HepG2 (cell line): ENCODE measurements around the gene MTIF2. TPM values are rescaled to one million over a fixed set of nuclear protein-coding genes. Genes with fewer than 3 reads are reported as not detected.

ENCODE experiments used
- AHR ChIP-seq: IDR thresholded peaks from 2 replicates; pipeline ENCODE4 v1.6.1; 2018; ENCODE audit warnings: missing genetic modification reagents, missing compliant biosample characterization
- CBX1 ChIP-seq: IDR thresholded peaks from one replicate; pipeline ENCODE4 v1.6.1; 2016; ENCODE audit warnings: antibody characterized with exemption, low read depth
- KDM6A ChIP-seq: IDR thresholded peaks from 2 replicates; pipeline ENCODE4 v1.6.1; 2016; ENCODE audit warnings: low read depth
- MTF2 ChIP-seq: sonication (generic); formaldehyde crosslinking; IDR thresholded peaks from 2 replicates; pipeline ENCODE4 v1.5.0; 2020; ENCODE audit warnings: missing genetic modification reagents, borderline replicate concordance
- PRPF4 ChIP-seq: fragments of 200-400 bp; formaldehyde crosslinking; IDR thresholded peaks from 2 replicates; pipeline ENCODE4 v1.6.1; 2016; ENCODE audit warnings: low read length, low read depth; ENCODE audit not compliant: poor library complexity, severe bottlenecking
- RARG ChIP-seq: sonication (generic); formaldehyde crosslinking; IDR thresholded peaks from 2 replicates; pipeline ENCODE4 v1.4.0; 2020; ENCODE audit warnings: low read depth, mild to moderate bottlenecking, missing genetic modification reagents
- RFXAP ChIP-seq: sonication (generic); formaldehyde crosslinking; IDR thresholded peaks from 2 replicates; pipeline ENCODE4 v1.4.0; 2020; ENCODE audit warnings: missing genetic modification reagents, borderline replicate concordance
- RORA ChIP-seq: sonication (generic); formaldehyde crosslinking; IDR thresholded peaks from 2 replicates; pipeline ENCODE4 v1.5.0; 2020; ENCODE audit warnings: mild to moderate bottlenecking, missing genetic modification reagents, moderate library complexity
- SMAD1 ChIP-seq: sonication (generic); formaldehyde crosslinking; IDR thresholded peaks from 2 replicates; pipeline ENCODE4 v1.4.0; 2020; ENCODE audit warnings: missing genetic modification reagents, low read depth, mild to moderate bottlenecking, borderline replicate concordance
- SRSF9 ChIP-seq: fragments of 200-400 bp; formaldehyde crosslinking; IDR thresholded peaks from 2 replicates; pipeline ENCODE4 v1.6.1; 2018; ENCODE audit warnings: borderline replicate concordance, mild to moderate bottlenecking, low read depth, low read length; ENCODE audit not compliant: insufficient read depth, poor library complexity, severe bottlenecking
- TBX3 ChIP-seq: fragments of 450-650 bp; IDR thresholded peaks from 2 replicates; pipeline ENCODE4 v1.6.1; 2017; ENCODE audit warnings: antibody characterized with exemption, mild to moderate bottlenecking, inconsistent platforms, borderline replicate concordance
- ZBTB33 ChIP-seq: sonication (generic); formaldehyde crosslinking; IDR thresholded peaks from 2 replicates; pipeline ENCODE4 v1.4.0; 2020; ENCODE audit warnings: missing genetic modification reagents
- ZFP37 ChIP-seq: sonication (generic); formaldehyde crosslinking; IDR thresholded peaks from 2 replicates; pipeline ENCODE4 v1.4.0; 2020; ENCODE audit warnings: missing genetic modification reagents, borderline replicate concordance
- ZNF136 ChIP-seq: sonication (generic); formaldehyde crosslinking; IDR thresholded peaks from 2 replicates; pipeline ENCODE4 v1.8.1; 2022; ENCODE audit warnings: low read depth, mild to moderate bottlenecking, moderate library complexity, missing genetic modification reagents
- ZNF205 ChIP-seq: IDR thresholded peaks from 2 replicates; pipeline ENCODE4 v1.6.1; 2018; ENCODE audit warnings: missing biosample characterization, missing genetic modification reagents
- ZNF383 ChIP-seq: sonication (generic); formaldehyde crosslinking; IDR thresholded peaks from 2 replicates; pipeline ENCODE4 v1.4.0; 2020; ENCODE audit warnings: missing genetic modification reagents, mild to moderate bottlenecking, borderline replicate concordance
- ZSCAN20 ChIP-seq: sonication (generic); formaldehyde crosslinking; IDR thresholded peaks from 2 replicates; pipeline ENCODE4 v1.4.0; 2020; ENCODE audit warnings: missing genetic modification reagents, mild to moderate bottlenecking, borderline replicate concordance
- polyA plus RNA-seq, 8 experiments: library from polyadenylated mRNA; depleted of rRNA in 3 of 8; stranded (reverse) in 7 of 8; unstranded in 1 of 8; fragments of >200 nt; fragmentation: Illumina TruSeq in 4 of 8; extraction: Trizol in 4 of 8; gene quantifications; 2 replicates each; pipeline versions ENCODE4 v1.2.1 to v1.2.3, GENCODE V29; 2011 to 2016; ENCODE audit warnings: low read depth in 4 of 8, missing spikeins in 1 of 8, mixed read lengths in 1 of 8; ENCODE audit not compliant: insufficient read depth in 1 of 8
- total RNA-seq, 5 experiments: library from RNA; depleted of rRNA; stranded (reverse); fragments of >200 nt; fragmentation: Illumina TruSeq; extraction: Trizol; gene quantifications; 2 replicates each; pipeline ENCODE4 v1.2.3, GENCODE V29; 2016; ENCODE audit warnings: low read depth in 1 of 5
- TF ChIP-seq, protein P1 (sequence below): sonication (generic); formaldehyde crosslinking; IDR thresholded peaks from 2 replicates; pipeline ENCODE4 v1.4.0; 2020; ENCODE audit warnings: missing genetic modification reagents
- TF ChIP-seq, protein P2 (sequence below): sonication (generic); formaldehyde crosslinking; IDR thresholded peaks from 2 replicates; pipeline ENCODE4 v1.4.0; 2020; ENCODE audit warnings: mild to moderate bottlenecking, missing genetic modification reagents

MTIF2 gene
- total and polyA plus RNA-seq, 2 of the 13 experiments (the other 11 are each of a cell fraction or from before 2014, with no cell fraction given), result 32.1 to 92.1 TPM

GRCh38 chr2:55268907-55269644, at the start of gene MTIF2 (continued):
- TF ChIP-seq, protein P1, sequence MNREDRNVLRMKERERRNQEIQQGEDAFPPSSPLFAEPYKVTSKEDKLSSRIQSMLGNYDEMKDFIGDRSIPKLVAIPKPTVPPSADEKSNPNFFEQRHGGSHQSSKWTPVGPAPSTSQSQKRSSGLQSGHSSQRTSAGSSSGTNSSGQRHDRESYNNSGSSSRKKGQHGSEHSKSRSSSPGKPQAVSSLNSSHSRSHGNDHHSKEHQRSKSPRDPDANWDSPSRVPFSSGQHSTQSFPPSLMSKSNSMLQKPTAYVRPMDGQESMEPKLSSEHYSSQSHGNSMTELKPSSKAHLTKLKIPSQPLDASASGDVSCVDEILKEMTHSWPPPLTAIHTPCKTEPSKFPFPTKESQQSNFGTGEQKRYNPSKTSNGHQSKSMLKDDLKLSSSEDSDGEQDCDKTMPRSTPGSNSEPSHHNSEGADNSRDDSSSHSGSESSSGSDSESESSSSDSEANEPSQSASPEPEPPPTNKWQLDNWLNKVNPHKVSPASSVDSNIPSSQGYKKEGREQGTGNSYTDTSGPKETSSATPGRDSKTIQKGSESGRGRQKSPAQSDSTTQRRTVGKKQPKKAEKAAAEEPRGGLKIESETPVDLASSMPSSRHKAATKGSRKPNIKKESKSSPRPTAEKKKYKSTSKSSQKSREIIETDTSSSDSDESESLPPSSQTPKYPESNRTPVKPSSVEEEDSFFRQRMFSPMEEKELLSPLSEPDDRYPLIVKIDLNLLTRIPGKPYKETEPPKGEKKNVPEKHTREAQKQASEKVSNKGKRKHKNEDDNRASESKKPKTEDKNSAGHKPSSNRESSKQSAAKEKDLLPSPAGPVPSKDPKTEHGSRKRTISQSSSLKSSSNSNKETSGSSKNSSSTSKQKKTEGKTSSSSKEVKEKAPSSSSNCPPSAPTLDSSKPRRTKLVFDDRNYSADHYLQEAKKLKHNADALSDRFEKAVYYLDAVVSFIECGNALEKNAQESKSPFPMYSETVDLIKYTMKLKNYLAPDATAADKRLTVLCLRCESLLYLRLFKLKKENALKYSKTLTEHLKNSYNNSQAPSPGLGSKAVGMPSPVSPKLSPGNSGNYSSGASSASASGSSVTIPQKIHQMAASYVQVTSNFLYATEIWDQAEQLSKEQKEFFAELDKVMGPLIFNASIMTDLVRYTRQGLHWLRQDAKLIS (CRISPR knock-in tag), result peak; percentile 58; the same call in 1 of the 2 replicates
- TF ChIP-seq SMAD1 (CRISPR knock-in tag), result peak; percentile 99
- peak; percentile 68 for TF ChIP-seq SRSF9
- peak; percentile 95 for TF ChIP-seq CBX1
- TF ChIP-seq ZBTB33 (CRISPR knock-in tag), result peak; percentile 80
- TF ChIP-seq, protein P2, sequence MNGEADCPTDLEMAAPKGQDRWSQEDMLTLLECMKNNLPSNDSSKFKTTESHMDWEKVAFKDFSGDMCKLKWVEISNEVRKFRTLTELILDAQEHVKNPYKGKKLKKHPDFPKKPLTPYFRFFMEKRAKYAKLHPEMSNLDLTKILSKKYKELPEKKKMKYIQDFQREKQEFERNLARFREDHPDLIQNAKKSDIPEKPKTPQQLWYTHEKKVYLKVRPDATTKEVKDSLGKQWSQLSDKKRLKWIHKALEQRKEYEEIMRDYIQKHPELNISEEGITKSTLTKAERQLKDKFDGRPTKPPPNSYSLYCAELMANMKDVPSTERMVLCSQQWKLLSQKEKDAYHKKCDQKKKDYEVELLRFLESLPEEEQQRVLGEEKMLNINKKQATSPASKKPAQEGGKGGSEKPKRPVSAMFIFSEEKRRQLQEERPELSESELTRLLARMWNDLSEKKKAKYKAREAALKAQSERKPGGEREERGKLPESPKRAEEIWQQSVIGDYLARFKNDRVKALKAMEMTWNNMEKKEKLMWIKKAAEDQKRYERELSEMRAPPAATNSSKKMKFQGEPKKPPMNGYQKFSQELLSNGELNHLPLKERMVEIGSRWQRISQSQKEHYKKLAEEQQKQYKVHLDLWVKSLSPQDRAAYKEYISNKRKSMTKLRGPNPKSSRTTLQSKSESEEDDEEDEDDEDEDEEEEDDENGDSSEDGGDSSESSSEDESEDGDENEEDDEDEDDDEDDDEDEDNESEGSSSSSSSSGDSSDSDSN (CRISPR knock-in tag), result peak; percentile 100
- peak; percentile 87; the same call in 1 of the 2 replicates for TF ChIP-seq AHR (CRISPR knock-in tag)
- TF ChIP-seq RORA (CRISPR knock-in tag), result 0 out of 2 replicates have a peak, but pooled peaks have one; percentile 64
- TF ChIP-seq ZNF383, result no peak
- no peak for TF ChIP-seq KDM6A (CRISPR knock-in tag)
- peak; percentile 94 for TF ChIP-seq MTF2 (CRISPR knock-in tag)
- no peak for TF ChIP-seq PRPF4
- peak; percentile 91; the same call in 1 of the 2 replicates for TF ChIP-seq RFXAP (CRISPR knock-in tag)
- peak; percentile 40; the same call in 1 of the 2 replicates for TF ChIP-seq RARG (CRISPR knock-in tag)
- TF ChIP-seq ZNF205 (CRISPR knock-in tag), result peak; percentile 92
- peak; percentile 97 for TF ChIP-seq ZNF136 (CRISPR knock-in tag)
- TF ChIP-seq ZSCAN20 (CRISPR knock-in tag), result peak; percentile 92
- TF ChIP-seq ZFP37 (CRISPR knock-in tag), result peak; percentile 97
- peak; percentile 44; the same call in 1 of the 2 replicates for TF ChIP-seq TBX3
